GM12878 (cell line): ENCODE results near the gene ARHGAP26. TPM values are rescaled to one million over a fixed set of nuclear protein-coding genes. Genes with fewer than 3 reads are reported as not detected.

Source experiments
- ATAC-seq: fragments of 200-7000 bp; cut with Tn5 transposase; 3 replicates; pipeline ENCODE4 v1.9.1; 2020; ENCODE audit warnings: mild to moderate bottlenecking, moderate library complexity
- BruUV-seq: library from RNA; stranded (reverse); fragments of 400-500 nt; replicated peaks from 2 replicates; lab custom pipeline; 2021; lab: Mats Ljungman, UMichigan
- CTCF ChIA-PET: fragments of 300-600 bp; sonication (Branson Sonifier 250); formaldehyde crosslinking; extraction: SDS; loops from one replicate; lab custom pipeline; 2021; ENCODE audit warnings: inconsistent platforms; lab: Yijun Ruan, JAX
- POLR2A ChIA-PET: fragments of 350-600 bp; formaldehyde crosslinking; extraction: SDS; loops from one replicate; lab custom pipeline; 2021; ENCODE audit warnings: inconsistent platforms; lab: Charles Lee
- RAD21 ChIA-PET: fragments of 300-600 bp; sonication (Branson Sonifier 250); formaldehyde crosslinking; loops from one replicate; lab custom pipeline; 2023; ENCODE audit warnings: antibody characterized with exemption; ENCODE audit not compliant: unreplicated experiment; lab: Charles Lee
- SMC1A ChIA-PET: fragments of 300-600 bp; sonication (Branson Sonifier 250); formaldehyde crosslinking; loops from one replicate; lab custom pipeline; 2023; ENCODE audit not compliant: unreplicated experiment, uncharacterized antibody; lab: Charles Lee
- DNase-seq: peaks from one replicate; pipeline ENCODE4 v3.0.0-alpha.2; 2011; ENCODE audit warnings: low read depth, low spot score
- FAIRE-seq: peaks from 3 replicates; lab custom pipeline; 2011; peaks lifted over from hg19 to GRCh38; lab: Jason Lieb, UNC
- H2AFZ ChIP-seq: 2 replicates; pipeline ENCODE4 v1.6.0; 2011; ENCODE audit warnings: low read depth, low read length, control low read depth; ENCODE audit not compliant: control insufficient read depth
- H3K27ac ChIP-seq: 2 replicates; pipeline ENCODE4 v1.5.1; 2011; ENCODE audit warnings: control low read depth; ENCODE audit not compliant: control insufficient read depth, insufficient read depth
- H3K27me3 ChIP-seq, 2 experiments: replicated peaks in 1 of 2; 2 replicates each; pipeline versions ENCODE4 v1.6.0 to v1.6.1; 2011; ENCODE audit warnings: low read length in 1 of 2; ENCODE audit not compliant: control insufficient read depth in 2 of 2, insufficient read depth in 2 of 2
- H3K36me3 ChIP-seq, 2 experiments: 2 replicates each; pipeline ENCODE4 v1.5.1; 2011; ENCODE audit warnings: low read length in 1 of 2; ENCODE audit not compliant: control insufficient read depth in 2 of 2, insufficient read depth in 2 of 2
- H3K4me1 ChIP-seq: 2 replicates; pipeline ENCODE4 v1.6.1; 2011; ENCODE audit warnings: mild to moderate bottlenecking, low read length, moderate library complexity, mixed read lengths; ENCODE audit not compliant: control insufficient read depth, insufficient read depth
- H3K4me2 ChIP-seq: 2 replicates; pipeline ENCODE4 v1.6.0; 2011; ENCODE audit warnings: control low read depth; ENCODE audit not compliant: control insufficient read depth, insufficient read depth
- H3K4me3 ChIP-seq: fragments of 200-600 bp; sonication (generic); 2 replicates; pipeline ENCODE4 v1.5.1; 2016
- H3K79me2 ChIP-seq: 2 replicates; pipeline ENCODE4 v1.6.0; 2011; ENCODE audit warnings: low read length; ENCODE audit not compliant: control insufficient read depth, insufficient read depth
- H3K9ac ChIP-seq: 2 replicates; pipeline ENCODE4 v1.8.0; 2011; ENCODE audit warnings: low read length, control low read depth, mixed read lengths; ENCODE audit not compliant: control insufficient read depth, insufficient read depth
- H3K9me3 ChIP-seq: replicated peaks from 3 replicates; pipeline ENCODE4 v1.5.1; 2011; ENCODE audit warnings: mild to moderate bottlenecking, low read length; ENCODE audit not compliant: control insufficient read depth, insufficient read depth
- H4K20me1 ChIP-seq: 2 replicates; pipeline ENCODE4 v1.6.0; 2011; ENCODE audit not compliant: control insufficient read depth, insufficient read depth
- ASH2L ChIP-seq: fragments of 300-600, 200-600 bp; sonication (generic); IDR thresholded peaks from 2 replicates; pipeline ENCODE4 v1.6.1; 2017; ENCODE audit warnings: low read depth, mild to moderate bottlenecking, borderline replicate concordance
- CBFB ChIP-seq: IDR thresholded peaks from 2 replicates; pipeline ENCODE4 v1.6.1; 2016; ENCODE audit warnings: antibody characterized with exemption, low read depth
- CEBPB ChIP-seq, 2 experiments: fragments of 150-350 bp in 1 of 2; IDR thresholded peaks; 2 replicates each; pipeline ENCODE4 v1.6.1; 2012 to 2014; ENCODE audit warnings: low read depth in 2 of 2, low read length in 2 of 2, borderline replicate concordance in 1 of 2, inconsistent platforms in 1 of 2
- CTCF ChIP-seq, 3 experiments: IDR thresholded peaks in 2 of 3; conservative IDR thresholded peaks in 1 of 3; 2 replicates each; pipeline ENCODE4 v1.5.1; 2011; ENCODE audit warnings: low read depth in 3 of 3, low read length in 3 of 3, mild to moderate bottlenecking in 3 of 3, control low read depth in 2 of 3, moderate library complexity in 2 of 3, inconsistent platforms in 1 of 3, mixed read lengths in 1 of 3; ENCODE audit not compliant: control insufficient read depth in 2 of 3, insufficient read depth in 1 of 3; ENCODE audit errors: extremely low read depth in 1 of 3
- FOXM1 ChIP-seq: IDR thresholded peaks from 2 replicates; pipeline ENCODE4 v1.6.1; 2012; ENCODE audit warnings: low read depth, mild to moderate bottlenecking, inconsistent platforms, low read length, moderate library complexity
- HDAC6 ChIP-seq: fragments of 200-600 bp; sonication (generic); IDR thresholded peaks from one replicate; pipeline ENCODE4 v1.8.0; 2017; ENCODE audit warnings: antibody characterized with exemption; ENCODE audit not compliant: unreplicated experiment
- JUNB ChIP-seq: IDR thresholded peaks from 2 replicates; pipeline ENCODE4 v1.6.1; 2016; ENCODE audit warnings: antibody characterized with exemption, mild to moderate bottlenecking
- MEF2A ChIP-seq: IDR thresholded peaks from 2 replicates; pipeline ENCODE4 v1.6.1; 2011; ENCODE audit warnings: low read depth, mild to moderate bottlenecking, low read length, moderate library complexity; ENCODE audit not compliant: insufficient read depth
- MTA3 ChIP-seq: IDR thresholded peaks from 2 replicates; pipeline ENCODE4 v1.6.1; 2012; ENCODE audit warnings: low read length, inconsistent platforms, borderline replicate concordance
- NRF1 ChIP-seq: conservative IDR thresholded peaks from 2 replicates; pipeline ENCODE4 v1.6.1; 2011; ENCODE audit warnings: mild to moderate bottlenecking, low read depth, low read length, improper control_type of control experiment
- PML ChIP-seq: IDR thresholded peaks from 2 replicates; pipeline ENCODE4 v1.6.1; 2012; ENCODE audit warnings: low read length, inconsistent platforms
- RUNX3 ChIP-seq: IDR thresholded peaks from 2 replicates; pipeline ENCODE4 v1.6.1; 2012; ENCODE audit warnings: low read length, inconsistent platforms
- SREBF1 ChIP-seq: IDR thresholded peaks from 2 replicates; pipeline ENCODE4 v1.6.1; 2012; ENCODE audit warnings: mild to moderate bottlenecking, low read length
- YY1 ChIP-seq: IDR thresholded peaks from 2 replicates; pipeline ENCODE4 v1.6.1; 2011; ENCODE audit warnings: low read depth, mild to moderate bottlenecking, low read length
- ZBED1 ChIP-seq: IDR thresholded peaks from 2 replicates; pipeline ENCODE4 v1.6.1; 2016; ENCODE audit warnings: borderline replicate concordance
- WGBS: methylation state at CpG from one replicate; pipeline ENCODE4 v1.1.6; 2016; ENCODE audit warnings: low lambda C conversion rate; ENCODE audit not compliant: insufficient replicate concordance, insufficient coverage; ENCODE audit errors: missing lambda C conversion rate; 5-methylcytosine and 5-hydroxymethylcytosine counted together
- in situ Hi-C: fragments of 300-500 bp; cut with MboI; formaldehyde crosslinking; loops from 9 replicates; pipeline ENCODE4 v1.14.3; 2018; ENCODE audit warnings: mixed read lengths
- intact Hi-C: fragments of 100-400 bp; cut with micrococcal nuclease; formaldehyde crosslinking; loops from one replicate; pipeline ENCODE4 v1.14.2; 2022; ENCODE audit not compliant: unreplicated experiment
- polyA plus RNA-seq, 11 experiments: library from polyadenylated mRNA; depleted of rRNA in 4 of 11; unstranded in 6 of 11; stranded (reverse) in 5 of 11; fragments of >200 nt; fragmentation: Nextera tagmentation in 4 of 11; fragmentation: Illumina TruSeq in 1 of 11; extraction: Ambion mirVana in 4 of 11; extraction: Trizol in 1 of 11; gene quantifications; 1 replicate in 1 of 11; 2 replicates in 10 of 11; pipeline versions ENCODE4 v1.2.1 to v1.2.3, GENCODE V29; 2011 to 2016; ENCODE audit warnings: inconsistent platforms in 2 of 11, missing spikeins in 2 of 11, low read depth in 1 of 11
- total RNA-seq, 4 experiments: library from RNA; depleted of rRNA in 3 of 4; stranded (reverse); fragments of >200 nt in 3 of 4; fragmentation: Illumina TruSeq in 1 of 4; extraction: Trizol in 1 of 4; gene quantifications; 2 replicates each; pipeline versions ENCODE4 v1.2.1 to v1.2.3, GENCODE V29; 2013 to 2021

The ARHGAP26 gene
- total and polyA plus RNA-seq, 10 of the 15 experiments (the other 5 are each of a cell fraction or from before 2014, with no cell fraction given), result 9.4 to 41.5 (median 19.3) TPM

- H3K79me2 ChIP-seq, result no peaks in the 10 kb centered on the region
- no peaks in the 10 kb centered on the region for H3K27me3 ChIP-seq
- WGBS, result 89% methylated on average over 7 of the region's 7 CpGs
- H2AFZ ChIP-seq, result no peak overlapping the region
- no peak overlapping the region for H3K4me2 ChIP-seq
- TF ChIP-seq ASH2L (no peak), SREBF1 (no peak)
- ATAC-seq (no peak), FAIRE-seq (no peak), DNase-seq (no peak)
- no peak overlapping the region for H3K9ac ChIP-seq
- BruUV-seq, result no TSS peak
- ChIA-PET SMC1A (interaction anchor here (1.0 kb wide), 1 partner anchor 120 kb away, joined by 3 read pairs; no protein-coding TSS in a partner anchor), CTCF (interaction anchor here (1.0 kb wide), 1 partner anchor 21 kb away, joined by 3 read pairs; no protein-coding TSS in a partner anchor), POLR2A (no interaction called here), RAD21 (no interaction called here)
- no peaks in the 10 kb centered on the region; a peak in 1 of 4 replicates for H3K36me3 ChIP-seq
- intact Hi-C loops (no loop called here), in situ Hi-C loops (no loop called here)
- H3K9me3 ChIP-seq, result peaks cover 10% of the 10 kb centered on the region
- peaks cover 11% of the 10 kb centered on the region; the same call in 1 of the 2 replicates for H3K4me1 ChIP-seq
- H3K27ac ChIP-seq, result peak overlapping the region; percentile 42
- no peak overlapping the region for H3K4me3 ChIP-seq
- no peaks in the 10 kb centered on the region for H4K20me1 ChIP-seq
Observed at GRCh38 chr5:143261748-143262392, 491.7 kb downstream of the ARHGAP26 start.

DNA sequence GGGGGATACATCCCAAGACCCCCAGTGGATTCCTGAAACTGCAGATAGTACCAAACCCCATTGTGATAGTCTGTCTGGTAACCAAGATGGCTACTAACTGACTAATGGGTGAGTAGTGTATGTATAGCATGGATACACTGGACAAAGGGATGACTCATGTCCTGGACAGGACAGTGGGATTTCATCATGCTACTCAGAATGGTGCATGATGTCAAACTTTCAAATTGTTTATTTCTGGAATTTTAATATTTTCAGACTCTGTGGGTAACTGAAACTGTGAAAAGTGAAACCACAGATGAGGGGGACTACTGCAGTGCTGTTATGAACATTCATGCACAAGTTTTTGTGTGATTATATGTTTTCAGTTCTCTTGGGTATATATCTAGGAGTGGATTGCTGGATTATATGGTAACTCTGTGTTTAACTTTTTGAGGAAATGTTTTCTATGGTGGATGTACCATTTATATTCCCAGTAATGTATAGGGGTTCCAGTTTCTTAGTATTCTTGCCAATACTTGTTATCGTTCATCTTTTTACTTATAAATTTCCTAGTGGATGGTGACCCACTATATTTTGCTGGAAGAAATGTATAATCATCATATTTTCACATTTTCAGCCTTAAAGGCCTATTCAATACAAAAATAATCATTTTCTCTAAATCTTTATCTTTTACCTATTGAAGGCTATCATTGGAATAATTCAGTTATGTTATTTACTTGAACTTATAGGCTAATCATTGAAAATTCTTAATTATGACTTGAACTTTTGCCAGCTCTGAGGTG is 492.4 kb downstream of the ARHGAP26 start:
- Histone ChIP-seq H3K9me3 (peaks cover 13% of the 10 kb centered on the region), H3K36me3 (no peaks in the 10 kb centered on the region; a peak in 1 of 4 replicates), H4K20me1 (no peaks in the 10 kb centered on the region), H3K9ac (no peak overlapping the region), H2AFZ (no peak overlapping the region), H3K4me3 (no peak overlapping the region), H3K79me2 (no peaks in the 10 kb centered on the region), H3K27ac (peak overlapping the region; percentile 42), H3K4me1 (peaks cover 11% of the 10 kb centered on the region; the same call in 1 of the 2 replicates), H3K4me2 (no peak overlapping the region), H3K27me3 (no peaks in the 10 kb centered on the region)
- POLR2A ChIA-PET, result no interaction called here
- 100% methylated on average over 1 of the region's 1 CpG for WGBS
- ATAC-seq, result peak; percentile 88
- FAIRE-seq, result no peak
- CTCF ChIA-PET, result no interaction called here
- RAD21 ChIA-PET, result no interaction called here
- BruUV-seq, result no TSS peak
- intact Hi-C loops (no loop called here), in situ Hi-C loops (no loop called here)
- SMC1A ChIA-PET, result no interaction called here
- peak; percentile 48 for DNase-seq
- TF ChIP-seq HDAC6, result no peak
- TF ChIP-seq RUNX3, result peak; percentile 98
- TF ChIP-seq MEF2A, result peak; percentile 98
- no peak for TF ChIP-seq CTCF (IDR thresholded peaks at IDR 0.05 in 2 of 3, conservative IDR thresholded peaks at IDR 0.05 in 1 of 3; ENCODE audit: control insufficient read depth in 2 of 3, extremely low read depth in 1 of 3, insufficient read depth in 1 of 3, low read depth in 3 of 3, low read length in 3 of 3)
- peak; percentile 86; the same call in 1 of the 2 replicates for TF ChIP-seq MTA3
- TF ChIP-seq CEBPB (IDR thresholded peaks at IDR 0.05; ENCODE audit: borderline replicate concordance in 1 of 2, low read depth in 2 of 2, low read length in 2 of 2), result peak in 1 of 2 experiments; percentile 91; a peak in 1 of 4 replicates
- TF ChIP-seq YY1, result peak; percentile 70; the same call in 1 of the 2 replicates
- TF ChIP-seq PML, result peak; percentile 87
- TF ChIP-seq CBFB, result peak; percentile 82
- no peak for TF ChIP-seq NRF1
- peak; percentile 97 for TF ChIP-seq JUNB
- TF ChIP-seq ZBED1, result peak; percentile 97
- TF ChIP-seq FOXM1, result peak; percentile 98; the same call in 1 of the 2 replicates
